Aorta (tissue), 5 donors: ENCODE results near the gene LAX1. TPM values are rescaled to one million over a fixed set of nuclear protein-coding genes. Genes with fewer than 3 reads are reported as not detected.
A peak's percentile ranks its signal among the peaks of the same experiment; 100 is the strongest.

Source experiments
- ATAC-seq: fragments of 200-7000 bp; cut with Tn5 transposase; one replicate; pipeline ENCODE4 v1.9.1; 2022; ENCODE audit warnings: moderate library complexity; ENCODE audit not compliant: low FRiP score
- DNase-seq, 2 donors: peaks; one replicate each; pipeline ENCODE4 v3.0.0-alpha.2; 2020
- H3K27ac ChIP-seq, 2 donors: one replicate each; pipeline ENCODE4 v1.5.1; 2013; ENCODE audit warnings: low read length in 2 of 2, mild to moderate bottlenecking in 2 of 2, moderate library complexity in 2 of 2, control low read depth in 1 of 2, inconsistent platforms in 1 of 2, low read depth in 1 of 2
- H3K27me3 ChIP-seq, 2 donors: one replicate each; pipeline ENCODE4 v1.6.1; 2013; ENCODE audit warnings: control low read depth in 1 of 2, low read length in 1 of 2, mild to moderate bottlenecking in 1 of 2, moderate library complexity in 1 of 2; ENCODE audit not compliant: insufficient read depth in 2 of 2, control insufficient read depth in 1 of 2
- H3K36me3 ChIP-seq, 2 donors: one replicate each; pipeline ENCODE4 v1.6.1; 2013; ENCODE audit warnings: control low read depth in 1 of 2, low read length in 1 of 2, mild to moderate bottlenecking in 1 of 2; ENCODE audit not compliant: insufficient read depth in 2 of 2, control insufficient read depth in 1 of 2
- H3K4me1 ChIP-seq, 2 donors: one replicate each; pipeline ENCODE4 v1.6.1; 2013; ENCODE audit warnings: low read length in 2 of 2, control low read depth in 1 of 2, mild to moderate bottlenecking in 1 of 2, moderate library complexity in 1 of 2; ENCODE audit not compliant: insufficient read depth in 2 of 2, control insufficient read depth in 1 of 2
- H3K4me3 ChIP-seq, 2 donors: one replicate each; pipeline ENCODE4 v1.5.1; 2013; ENCODE audit warnings: low read length in 2 of 2, control low read depth in 1 of 2, mild to moderate bottlenecking in 1 of 2
- H3K9me3 ChIP-seq: one replicate; pipeline ENCODE4 v1.6.1; 2013; ENCODE audit warnings: mild to moderate bottlenecking, low read length; ENCODE audit not compliant: control insufficient read depth
- WGBS, 2 donors: extraction: QIAGEN DNeasy Blood & Tissue Kit; methylation state at CpG; one replicate each; pipeline ENCODE4 v1.1.7; 2013; 5-methylcytosine and 5-hydroxymethylcytosine counted together
- intact Hi-C, 2 donors: fragments of 100-400 bp; cut with DNase I; formaldehyde crosslinking; loops; one replicate each; pipeline versions ENCODE4 v1.14.2 to v1.15.0; 2022
- polyA plus RNA-seq, 2 donors: library from polyadenylated mRNA; stranded (reverse); fragments of 200-250 nt; gene quantifications; one replicate each; pipeline ENCODE4 v1.2.3, GENCODE V29; 2013
- total RNA-seq, 2 donors: library from RNA; stranded (reverse); fragmentation: NEBNext Ultra II Directional; extraction: Animal tissue kit (Norgen Biotek cat#: 25700); gene quantifications; one replicate each; pipeline ENCODE4 v1.2.1, GENCODE V29; 2021
- donor health status: healthy with polysubstance abuse.
- donor health status: Bipolar disorder and iron deficiency.
- donor health status: DM: no; HTN: no; CAD: no.
- donor health status: DM: no; HTN: no; CAD: no.
- donor health status: DM: yes; HTN: yes; CAD: no.

Gene LAX1
- total and polyA plus RNA-seq, 4 donors: 0.84 to 2.2 (median 1.1) TPM; not detected in 1

DNA sequence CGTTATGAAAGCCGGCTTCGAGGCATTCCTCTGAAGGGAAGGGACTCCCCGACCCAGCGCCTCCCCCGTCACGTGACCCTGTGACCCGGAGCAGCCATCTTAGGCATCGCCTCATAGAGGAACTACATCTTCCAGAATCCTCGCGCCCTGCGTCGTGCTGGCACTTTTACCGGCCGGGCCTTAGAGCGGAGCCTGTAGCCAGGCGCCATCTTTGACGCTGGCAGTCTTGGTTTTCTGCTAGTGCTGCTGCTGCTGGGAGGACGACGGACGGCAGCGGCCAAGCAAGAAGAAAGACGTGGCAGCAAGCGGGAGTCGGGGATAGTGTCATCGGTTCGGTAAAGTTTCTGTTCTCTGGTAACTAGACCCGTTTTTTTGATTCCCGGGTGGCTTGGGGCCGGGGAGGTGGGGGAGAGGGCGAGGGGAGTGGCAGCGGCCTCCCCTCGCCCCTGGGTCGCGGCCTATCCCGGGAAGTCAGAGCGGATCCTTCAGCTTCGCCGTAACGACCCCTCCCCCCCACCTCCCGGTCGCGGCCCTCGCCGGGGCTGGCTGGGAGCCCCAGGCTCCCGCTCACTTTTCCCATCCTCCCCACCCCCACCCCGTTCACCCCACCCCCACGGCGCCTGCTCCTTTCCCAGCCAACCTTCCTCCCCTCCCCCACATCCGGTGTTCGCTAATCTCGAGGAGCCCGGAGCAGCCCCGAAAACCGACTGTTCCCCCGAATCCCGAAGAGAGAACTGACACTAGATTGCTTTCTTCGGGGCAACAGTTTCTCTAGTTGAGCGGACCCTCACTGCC lies 30.7 kb downstream of the LAX1 start, which contains the start of the genes ZBED6 and ZC3H11A:
Gene ZBED6, plus strand, starts transcription at position 183 of the 795 bp plus-strand sequence. CDS start 1,900 bp downstream, outside the sequence.
Gene ZC3H11A, plus strand, starts transcription at position 183 of the 795 bp plus-strand sequence. CDS start 21,448 bp downstream, outside the sequence.
- Histone ChIP-seq H3K36me3 (no peaks in the 10 kb centered on the region), H3K4me3 (peak within 1 kb of the TSS; percentile 96 to 100), H3K4me1 (peaks cover 3 to 16% of the 10 kb centered on the region in 2 donors), H3K27ac (peak within 1 kb of the TSS; percentile 73 to 98), H3K27me3 (no peaks in the 10 kb centered on the region), H3K9me3 (no peaks in the 10 kb centered on the region)
- WGBS, 2 donors: 0 to 1% methylated on average over 48 to 59 of the region's 59 CpGs
- ATAC-seq (peak; percentile 99), DNase-seq (peak; percentile 100)
- intact Hi-C loops: loop anchor here in 1 of 2 donors (5.0 kb wide), 1 partner anchor 67 kb away; the partner anchor contains the start of gene SNRPE

GRCh38 chr1:203796236-203796605 lies 31.2 kb downstream of the LAX1 start:
- peaks cover 3 to 16% of the 10 kb centered on the region in 2 donors for H3K4me1 ChIP-seq
- H3K27ac ChIP-seq: peak overlapping the region in 1 of 2 donors; percentile 98
- peak; percentile 55 for ATAC-seq
- peak overlapping the region; percentile 96 to 100 for H3K4me3 ChIP-seq
- no peaks in the 10 kb centered on the region for H3K9me3 ChIP-seq
- H3K27me3 ChIP-seq: no peaks in the 10 kb centered on the region
- no peaks in the 10 kb centered on the region for H3K36me3 ChIP-seq
- intact Hi-C loops: loop anchor here in 1 of 2 donors (5.0 kb wide), 1 partner anchor 66 kb away; the partner anchor contains the start of gene SNRPE
- DNase-seq: peak in 1 of 2 donors; percentile 60
- 0 to 1% methylated on average over 12 of the region's 12 CpGs for WGBS, 2 donors

GRCh38 chr1:203797216-203797615 lies 32.2 kb downstream of the LAX1 start:
- ATAC-seq (no peak), DNase-seq (no peak)
- Histone ChIP-seq H3K27ac (no peak overlapping the region), H3K4me1 (peaks cover 3 to 16% of the 10 kb centered on the region in 2 donors), H3K27me3 (no peaks in the 10 kb centered on the region), H3K4me3 (peak overlapping the region in 1 of 2 donors; percentile 96), H3K36me3 (no peaks in the 10 kb centered on the region), H3K9me3 (no peaks in the 10 kb centered on the region)
- intact Hi-C loops: loop anchor here in 1 of 2 donors (5.0 kb wide), 1 partner anchor 65 kb away; the partner anchor contains the start of gene SNRPE
- 5 to 13% methylated on average over 2 of the region's 2 CpGs for WGBS, 2 donors

DNA sequence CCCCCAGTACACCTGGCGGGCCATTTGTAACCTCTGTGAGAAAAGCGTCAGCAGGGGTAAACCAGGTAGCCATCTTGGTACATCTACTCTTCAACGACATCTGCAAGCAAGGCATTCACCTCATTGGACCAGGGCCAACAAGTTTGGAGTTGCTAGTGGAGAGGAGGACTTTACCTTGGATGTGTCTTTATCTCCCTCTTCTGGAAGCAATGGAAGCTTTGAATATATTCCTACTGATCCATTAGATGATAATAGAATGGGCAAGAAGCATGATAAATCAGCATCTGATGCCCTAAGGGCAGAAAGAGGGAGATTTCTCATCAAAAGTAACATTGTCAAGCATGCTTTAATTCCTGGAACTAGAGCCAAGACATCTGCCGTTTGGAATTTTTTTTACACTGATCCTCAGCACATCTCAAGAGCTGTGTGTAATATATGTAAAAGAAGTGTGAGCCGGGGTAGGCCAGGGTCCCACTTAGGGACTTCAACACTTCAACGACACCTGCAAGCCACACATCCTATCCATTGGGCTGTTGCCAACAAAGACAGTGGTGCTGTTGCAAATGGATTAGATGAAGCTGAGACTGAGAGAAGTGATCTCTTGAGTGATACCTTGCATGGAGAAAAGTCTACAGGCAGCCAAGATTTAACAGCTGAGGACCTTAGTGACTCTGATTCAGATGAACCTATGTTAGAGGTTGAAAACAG lies 33.1 kb downstream of the LAX1 start:
- DNase-seq: no peak
- Histone ChIP-seq H3K36me3 (no peaks in the 10 kb centered on the region), H3K9me3 (no peaks in the 10 kb centered on the region), H3K4me3 (no peak overlapping the region), H3K27ac (no peak overlapping the region), H3K27me3 (no peaks in the 10 kb centered on the region), H3K4me1 (peaks cover 3 to 16% of the 10 kb centered on the region in 2 donors)
- intact Hi-C loops: loop anchor here in 1 of 2 donors (5.0 kb wide), 1 partner anchor 64 kb away; the partner anchor contains the start of gene SNRPE
- 85% methylated on average over 6 of the region's 6 CpGs for WGBS, 2 donors
- ATAC-seq: no peak

DNA sequence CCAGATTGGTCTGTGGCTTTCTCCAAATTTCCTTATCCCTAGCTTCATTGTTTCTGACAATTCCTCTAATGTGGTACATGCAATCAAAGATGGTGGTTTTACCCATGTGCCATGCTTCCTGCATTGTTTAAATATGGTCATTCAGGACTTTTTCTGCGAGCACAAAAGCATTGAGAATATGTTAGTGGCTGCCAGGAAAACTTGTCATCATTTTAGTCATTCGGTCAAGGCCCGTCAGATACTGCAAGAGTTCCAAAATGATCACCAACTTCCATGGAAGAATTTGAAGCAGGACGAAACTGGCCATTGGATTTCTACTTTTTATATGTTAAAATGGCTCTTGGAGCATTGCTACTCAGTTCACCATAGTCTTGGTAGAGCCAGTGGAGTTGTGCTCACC lies 34.2 kb downstream of the LAX1 start:
- Histone ChIP-seq H3K9me3 (no peaks in the 10 kb centered on the region), H3K27me3 (no peaks in the 10 kb centered on the region), H3K27ac (no peak overlapping the region), H3K4me1 (peaks cover 3 to 16% of the 10 kb centered on the region in 2 donors), H3K36me3 (no peaks in the 10 kb centered on the region), H3K4me3 (no peak overlapping the region)
- 45 to 53% methylated on average over 4 of the region's 4 CpGs for WGBS, 2 donors
- ATAC-seq (no peak), DNase-seq (no peak)
- intact Hi-C loops: loop anchor here in 1 of 2 donors (5.0 kb wide), 1 partner anchor 63 kb away; the partner anchor contains the start of gene SNRPE

- DNase-seq: no peak
- intact Hi-C loops: loop anchor here in 1 of 2 donors (5.0 kb wide), 1 partner anchor 62 kb away; the partner anchor contains the start of gene SNRPE
- Histone ChIP-seq H3K27me3 (no peaks in the 10 kb centered on the region), H3K4me1 (peaks cover 3 to 16% of the 10 kb centered on the region in 2 donors), H3K4me3 (no peak overlapping the region), H3K36me3 (no peaks in the 10 kb centered on the region), H3K27ac (no peak overlapping the region), H3K9me3 (no peaks in the 10 kb centered on the region)
- 22 to 31% methylated on average over 1 of the region's 1 CpG for WGBS, 2 donors
- no peak for ATAC-seq
Observed at GRCh38 chr1:203799971-203800370, 35.0 kb downstream of the LAX1 start.

DNA sequence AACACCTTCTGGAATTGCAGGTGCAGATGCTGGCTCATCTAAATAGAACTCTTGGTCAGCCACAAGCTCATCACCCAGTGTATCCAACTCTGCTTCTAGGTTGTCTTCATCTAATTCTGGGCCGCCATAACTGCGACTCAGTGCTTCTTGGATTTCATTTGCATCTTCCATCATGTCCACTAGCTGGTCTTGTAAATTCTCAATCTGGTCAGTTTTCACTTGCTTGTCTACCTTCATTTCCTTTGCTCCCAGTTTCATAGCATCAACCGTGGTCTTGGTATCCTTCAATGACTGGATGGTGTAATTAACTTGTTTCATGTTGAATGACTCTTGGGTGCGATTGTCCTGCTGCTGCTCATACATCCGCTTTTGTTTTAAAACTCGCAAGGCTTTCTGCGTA lies 40.7 kb downstream of the LAX1 start:
- DNase-seq (no peak), ATAC-seq (no peak)
- Histone ChIP-seq H3K4me1 (peaks cover 0 to 2% of the 10 kb centered on the region in 2 donors), H3K4me3 (no peak overlapping the region), H3K27me3 (no peaks in the 10 kb centered on the region), H3K9me3 (no peaks in the 10 kb centered on the region), H3K36me3 (peaks cover 0 to 3% of the 10 kb centered on the region in 2 donors), H3K27ac (no peak overlapping the region)
- intact Hi-C loops: no loop called here
- WGBS, 2 donors: 95 to 98% methylated on average over 7 of the region's 7 CpGs

- intact Hi-C loops: no loop called here
- DNase-seq (no peak), ATAC-seq (no peak)
- Histone ChIP-seq H3K27ac (no peak overlapping the region), H3K9me3 (no peaks in the 10 kb centered on the region), H3K27me3 (no peaks in the 10 kb centered on the region), H3K4me3 (no peak overlapping the region), H3K4me1 (peaks cover 0 to 2% of the 10 kb centered on the region in 2 donors), H3K36me3 (peaks cover 0 to 3% of the 10 kb centered on the region in 2 donors)
- 0 to 7% methylated on average over 2 of the region's 2 CpGs for WGBS, 2 donors
Observed at GRCh38 chr1:203807196-203807595, 42.2 kb downstream of the LAX1 start.
